Measurements from ENCODE around the gene CCDC68.
"Not testable (repeated sequence)": the region's sequence is repeated elsewhere in the genome, so short reads cannot be mapped to it uniquely, and the experiment has no call there.

Gene CCDC68

DNA sequence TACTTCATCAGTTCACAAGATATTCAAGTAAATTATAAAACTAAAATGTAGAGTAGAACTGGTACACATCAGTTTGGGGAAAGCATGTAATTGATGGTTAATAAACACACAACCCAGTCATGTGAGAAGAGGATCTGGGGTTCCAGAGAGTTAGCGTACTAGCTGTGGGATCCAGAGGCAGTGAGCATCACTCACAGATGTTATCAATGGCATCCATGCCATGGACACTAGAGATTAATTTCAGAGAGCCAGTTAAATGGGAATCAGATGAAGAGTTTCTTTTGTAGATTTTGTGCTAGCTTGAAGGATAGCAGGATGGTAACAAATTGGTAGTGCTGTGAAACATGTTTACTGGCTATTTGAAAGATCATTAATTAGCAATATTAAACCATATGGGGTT lies 21.8 kb upstream of the CCDC68 start:
- TF ChIP-seq, protein P1, sequence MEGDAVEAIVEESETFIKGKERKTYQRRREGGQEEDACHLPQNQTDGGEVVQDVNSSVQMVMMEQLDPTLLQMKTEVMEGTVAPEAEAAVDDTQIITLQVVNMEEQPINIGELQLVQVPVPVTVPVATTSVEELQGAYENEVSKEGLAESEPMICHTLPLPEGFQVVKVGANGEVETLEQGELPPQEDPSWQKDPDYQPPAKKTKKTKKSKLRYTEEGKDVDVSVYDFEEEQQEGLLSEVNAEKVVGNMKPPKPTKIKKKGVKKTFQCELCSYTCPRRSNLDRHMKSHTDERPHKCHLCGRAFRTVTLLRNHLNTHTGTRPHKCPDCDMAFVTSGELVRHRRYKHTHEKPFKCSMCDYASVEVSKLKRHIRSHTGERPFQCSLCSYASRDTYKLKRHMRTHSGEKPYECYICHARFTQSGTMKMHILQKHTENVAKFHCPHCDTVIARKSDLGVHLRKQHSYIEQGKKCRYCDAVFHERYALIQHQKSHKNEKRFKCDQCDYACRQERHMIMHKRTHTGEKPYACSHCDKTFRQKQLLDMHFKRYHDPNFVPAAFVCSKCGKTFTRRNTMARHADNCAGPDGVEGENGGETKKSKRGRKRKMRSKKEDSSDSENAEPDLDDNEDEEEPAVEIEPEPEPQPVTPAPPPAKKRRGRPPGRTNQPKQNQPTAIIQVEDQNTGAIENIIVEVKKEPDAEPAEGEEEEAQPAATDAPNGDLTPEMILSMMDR (IDR thresholded peaks at IDR 0.05; ENCODE audit: control extremely low read depth, extremely low read depth, low read depth, missing control alignments): no peak
- ChIA-PET CTCF (no interaction called here), POLR2A (no interaction called here)
- no peak for DNase-seq (ENCODE audit: extremely low spot score)

DNA sequence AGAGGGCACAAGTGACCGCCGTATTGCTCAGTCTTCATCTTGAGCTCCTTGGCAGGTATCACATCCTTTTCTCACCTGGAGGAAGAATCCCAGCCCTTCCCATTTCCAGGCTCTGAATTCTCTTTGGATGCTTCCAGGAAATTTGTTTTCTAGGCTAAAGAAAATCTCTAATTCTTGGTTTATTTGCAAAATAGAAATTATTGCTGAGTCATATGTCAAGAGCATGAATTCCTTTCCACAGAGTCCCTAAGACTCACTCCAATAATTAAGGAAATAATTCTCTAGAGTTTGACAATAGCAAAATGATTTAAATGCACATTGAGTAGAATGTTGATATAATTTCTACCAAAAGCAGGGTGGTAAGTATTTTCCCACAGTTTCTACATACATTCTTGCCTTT lies 16.3 kb upstream of the CCDC68 start:
- CTCF ChIA-PET: interaction anchor here (1.0 to 2.0 kb wide), 5 partner anchors 8 to 36 kb away, joined by 3 to 10 read pairs (median 4); no protein-coding TSS in a partner anchor
- TF ChIP-seq, protein P1 (IDR thresholded peaks at IDR 0.05; ENCODE audit: control extremely low read depth, extremely low read depth, low read depth, missing control alignments): no peak
- POLR2A ChIA-PET: no interaction called here
- no peak for DNase-seq (ENCODE audit: extremely low spot score)

- POLR2A ChIA-PET: no interaction called here
- TF ChIP-seq, protein P1 (IDR thresholded peaks at IDR 0.05; ENCODE audit: control extremely low read depth, extremely low read depth, low read depth, missing control alignments): no peak
- CTCF ChIA-PET: no interaction called here
- no peak for DNase-seq (ENCODE audit: extremely low spot score)
Observed at GRCh38 chr18:54973046-54973445, 13.8 kb upstream of the CCDC68 start.

GRCh38 chr18:54968807-54969206 lies 9.5 kb upstream of the CCDC68 start:
- ChIA-PET POLR2A (no interaction called here), CTCF (interaction anchor here (1.4 kb wide), 1 partner anchor 19 kb away, joined by 4 read pairs; no protein-coding TSS in a partner anchor)
- no peak for DNase-seq (ENCODE audit: extremely low spot score)
- TF ChIP-seq, protein P1 (IDR thresholded peaks at IDR 0.05; ENCODE audit: control extremely low read depth, extremely low read depth, low read depth, missing control alignments): no peak

GRCh38 chr18:54968237-54968636 lies 9.0 kb upstream of the CCDC68 start:
- DNase-seq (ENCODE audit: extremely low spot score); CTCF ChIA-PET; POLR2A ChIA-PET: not testable (repeated sequence)

DNA sequence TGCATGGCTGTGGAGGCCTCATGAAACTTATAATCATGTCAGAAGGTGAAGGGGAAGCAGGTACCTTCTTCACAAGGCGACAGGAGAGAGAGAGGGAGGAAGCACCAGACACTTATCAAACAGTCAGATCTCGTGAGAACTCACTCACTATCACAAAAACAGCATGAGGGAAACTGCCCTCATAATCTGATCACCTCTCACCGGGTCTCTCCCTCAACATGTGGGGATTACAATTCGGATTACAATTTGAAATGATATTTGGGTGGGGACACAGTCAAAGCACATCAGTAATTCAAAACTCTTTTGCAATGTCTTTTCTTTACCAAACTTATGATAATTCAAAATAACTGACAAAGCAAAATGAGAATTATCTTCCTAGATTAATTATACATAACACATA lies 8.5 kb upstream of the CCDC68 start:
- POLR2A ChIA-PET: no interaction called here
- no peak for DNase-seq (ENCODE audit: extremely low spot score)
- TF ChIP-seq, protein P1 (IDR thresholded peaks at IDR 0.05; ENCODE audit: control extremely low read depth, extremely low read depth, low read depth, missing control alignments): no peak
- CTCF ChIA-PET: no interaction called here

GRCh38 chr18:54964741-54965140 lies 5.5 kb upstream of the CCDC68 start:
- ChIA-PET POLR2A (no interaction called here), CTCF (interaction anchor here (1.0 to 1.7 kb wide), 2 partner anchors 10 to 19 kb away, joined by 5 to 8 read pairs; no protein-coding TSS in a partner anchor)
- no peak for DNase-seq (ENCODE audit: extremely low spot score)
- TF ChIP-seq, protein P1 (IDR thresholded peaks at IDR 0.05; ENCODE audit: control extremely low read depth, extremely low read depth, low read depth, missing control alignments): no peak

Data from GM10248 (cell line).